Immature natural killer cell (primary cell): ENCODE measurements around the gene KRTAP1-5. TPM values are rescaled to one million over a fixed set of nuclear protein-coding genes. Genes with fewer than 3 reads are reported as not detected.
"Not testable (repeated sequence)": the region's sequence is repeated elsewhere in the genome, so short reads cannot be mapped to it uniquely, and the experiment has no call there.

ENCODE experiments used
- DNase-seq, 3 donors: peaks; one replicate each; pipeline ENCODE4 v3.0.0; 2022; ENCODE audit warnings: mixed read lengths in 1 of 3
- H3K27ac Mint-ChIP-seq, 6 donors: one replicate each; pipeline ENCODE4 v1.8.0; 2020; ENCODE audit warnings: mixed read lengths in 6 of 6, mild to moderate bottlenecking in 5 of 6, inconsistent platforms in 4 of 6, moderate library complexity in 3 of 6
- H3K27me3 Mint-ChIP-seq, 3 donors: one replicate each; pipeline ENCODE4 v1.8.0; 2020 to 2021; ENCODE audit warnings: low read depth in 3 of 3, mild to moderate bottlenecking in 3 of 3, mixed read lengths in 3 of 3, moderate library complexity in 3 of 3, inconsistent platforms in 1 of 3
- H3K36me3 Mint-ChIP-seq, 3 donors: one replicate each; pipeline ENCODE4 v1.8.0; 2020; ENCODE audit warnings: mixed read lengths in 3 of 3, inconsistent platforms in 2 of 3, mild to moderate bottlenecking in 2 of 3
- H3K4me1 Mint-ChIP-seq, 2 donors: one replicate each; pipeline ENCODE4 v1.8.0; 2020; ENCODE audit warnings: inconsistent platforms in 2 of 2, mild to moderate bottlenecking in 2 of 2, mixed read lengths in 2 of 2, moderate library complexity in 1 of 2
- H3K4me3 Mint-ChIP-seq, 5 donors: one replicate each; pipeline ENCODE4 v1.8.0; 2020; ENCODE audit warnings: mild to moderate bottlenecking in 5 of 5, mixed read lengths in 5 of 5, inconsistent platforms in 3 of 5, moderate library complexity in 3 of 5
- H3K9me3 Mint-ChIP-seq, 6 donors: one replicate each; pipeline ENCODE4 v1.8.0; 2020; ENCODE audit warnings: mild to moderate bottlenecking in 6 of 6, mixed read lengths in 6 of 6, inconsistent platforms in 4 of 6, moderate library complexity in 3 of 6
- polyA plus RNA-seq, 3 donors: library from polyadenylated mRNA; unstranded; fragments of 300-500 nt; fragmentation: Illumina TruSeq; gene quantifications; one replicate each; pipeline ENCODE4 v1.2.3, GENCODE V29; 2021

Gene KRTAP1-5
- polyA plus RNA-seq, 3 donors from 2014 or later, result not detected

GRCh38 chr17:41059276-41060051 is 32.5 kb upstream of the KRTAP1-5 start:
- H3K27me3 Mint-ChIP-seq, result peaks cover 2 to 15% (median 4%) of the 10 kb centered on the region in 3 donors
- not testable (repeated sequence) for H3K4me1 Mint-ChIP-seq

GRCh38 chr17:41058741-41059140 is 31.7 kb upstream of the KRTAP1-5 start:
- Mint-ChIP-seq H3K27ac (no peak overlapping the region), H3K4me1 (no peaks in the 10 kb centered on the region), H3K4me3 (no peak overlapping the region), H3K36me3 (no peaks in the 10 kb centered on the region), H3K9me3 (peaks cover 0 to 3% (median 0%) of the 10 kb centered on the region in 6 donors), H3K27me3 (peaks cover 2 to 17% (median 2%) of the 10 kb centered on the region in 3 donors)
- DNase-seq, result no peak

More at GRCh38 chr17:41059276-41060051, 32.5 kb upstream of the KRTAP1-5 start:
- not testable (repeated sequence) for DNase-seq, H3K9me3 Mint-ChIP-seq, H3K4me3 Mint-ChIP-seq, H3K36me3 Mint-ChIP-seq, H3K27ac Mint-ChIP-seq

- Mint-ChIP-seq H3K4me3 (no peak overlapping the region), H3K4me1 (no peaks in the 10 kb centered on the region), H3K27ac (no peak overlapping the region), H3K36me3 (no peaks in the 10 kb centered on the region), H3K27me3 (peaks cover 2 to 12% (median 2%) of the 10 kb centered on the region in 3 donors), H3K9me3 (peaks cover 0 to 3% (median 0%) of the 10 kb centered on the region in 6 donors)
- no peak for DNase-seq
Observed at GRCh38 chr17:41057547-41057946, 30.5 kb upstream of the KRTAP1-5 start.

GRCh38 chr17:41055130-41055529 is 28.1 kb upstream of the KRTAP1-5 start, which contains the start of gene KRTAP2-2:
KRTAP2-2 (minus strand) TSS chr17:41055230; CDS start chr17:41055211, 19 bp downstream.
- not testable (repeated sequence) for H3K4me1 Mint-ChIP-seq, H3K27me3 Mint-ChIP-seq

GRCh38 chr17:41054556-41054955 is 27.5 kb upstream of the KRTAP1-5 start:
- H3K4me3 Mint-ChIP-seq, H3K27me3 Mint-ChIP-seq, H3K4me1 Mint-ChIP-seq, H3K9me3 Mint-ChIP-seq, DNase-seq, H3K27ac Mint-ChIP-seq, H3K36me3 Mint-ChIP-seq: not testable (repeated sequence)

More at GRCh38 chr17:41055130-41055529, 28.1 kb upstream of the KRTAP1-5 start, which contains the start of gene KRTAP2-2:
- not testable (repeated sequence) for DNase-seq, H3K27ac Mint-ChIP-seq, H3K36me3 Mint-ChIP-seq, H3K4me3 Mint-ChIP-seq, H3K9me3 Mint-ChIP-seq

- Mint-ChIP-seq H3K4me1 (peaks cover under 1 to 2% of the 10 kb centered on the region in 2 donors), H3K4me3 (no peak overlapping the region), H3K27me3 (peaks cover 0 to 5% (median 4%) of the 10 kb centered on the region in 3 donors), H3K27ac (no peak overlapping the region), H3K9me3 (no peaks in the 10 kb centered on the region), H3K36me3 (no peaks in the 10 kb centered on the region)
- no peak for DNase-seq
Observed at GRCh38 chr17:41054025-41054424, 27.0 kb upstream of the KRTAP1-5 start.

- H3K9me3 Mint-ChIP-seq, result no peaks in the 10 kb centered on the region
- H3K27me3 Mint-ChIP-seq, result peaks cover 5 to 7% (median 5%) of the 10 kb centered on the region in 3 donors
- no peak overlapping the region for H3K27ac Mint-ChIP-seq
- DNase-seq, result no peak
- no peaks in the 10 kb centered on the region for H3K36me3 Mint-ChIP-seq
- peaks cover 4 to 6% of the 10 kb centered on the region in 2 donors for H3K4me1 Mint-ChIP-seq
- no peak overlapping the region for H3K4me3 Mint-ChIP-seq
Observed at GRCh38 chr17:41052566-41052965, 25.6 kb upstream of the KRTAP1-5 start.

GRCh38 chr17:41049110-41049509 is 22.1 kb upstream of the KRTAP1-5 start:
- Mint-ChIP-seq H3K4me1 (peaks cover 6 to 10% of the 10 kb centered on the region in 2 donors), H3K27ac (no peak overlapping the region), H3K9me3 (no peaks in the 10 kb centered on the region), H3K4me3 (no peak overlapping the region), H3K27me3 (peaks cover 5 to 8% (median 8%) of the 10 kb centered on the region in 3 donors), H3K36me3 (no peaks in the 10 kb centered on the region)
- DNase-seq, result no peak

- Mint-ChIP-seq H3K27me3 (peaks cover 7 to 8% (median 8%) of the 10 kb centered on the region in 3 donors), H3K9me3 (no peaks in the 10 kb centered on the region), H3K4me3 (no peak overlapping the region), H3K27ac (no peak overlapping the region), H3K4me1 (peaks cover 7 to 14% of the 10 kb centered on the region in 2 donors), H3K36me3 (no peaks in the 10 kb centered on the region)
- DNase-seq, result no peak
Observed at GRCh38 chr17:41048441-41048840, 21.4 kb upstream of the KRTAP1-5 start.

GRCh38 chr17:41046735-41047465 is 19.9 kb upstream of the KRTAP1-5 start, which contains the start of gene KRTAP2-1:
KRTAP2-1 (minus strand) TSS chr17:41047316; CDS start chr17:41047267, 49 bp downstream.
- H3K9me3 Mint-ChIP-seq, H3K27me3 Mint-ChIP-seq, H3K27ac Mint-ChIP-seq, DNase-seq, H3K4me3 Mint-ChIP-seq, H3K36me3 Mint-ChIP-seq: not testable (repeated sequence)
- H3K4me1 Mint-ChIP-seq, result peaks cover 7 to 14% of the 10 kb centered on the region in 2 donors

GRCh38 chr17:41042953-41043352 is 15.9 kb upstream of the KRTAP1-5 start:
- Mint-ChIP-seq H3K4me3 (no peak overlapping the region), H3K36me3 (no peaks in the 10 kb centered on the region), H3K9me3 (peaks cover 0 to 3% (median 0%) of the 10 kb centered on the region in 6 donors), H3K27me3 (peaks cover 3 to 7% (median 6%) of the 10 kb centered on the region in 3 donors), H3K4me1 (peaks cover 3 to 8% of the 10 kb centered on the region in 2 donors), H3K27ac (no peak overlapping the region)
- no peak for DNase-seq

GRCh38 chr17:41040783-41041571 is 14.0 kb upstream of the KRTAP1-5 start, which contains the start of gene KRTAP1-1:
KRTAP1-1 (minus strand) TSS chr17:41041450; CDS start chr17:41041397, 53 bp downstream.
- H3K27ac Mint-ChIP-seq, H3K27me3 Mint-ChIP-seq, H3K4me1 Mint-ChIP-seq, H3K9me3 Mint-ChIP-seq, DNase-seq, H3K36me3 Mint-ChIP-seq, H3K4me3 Mint-ChIP-seq: not testable (repeated sequence)

- Mint-ChIP-seq H3K9me3 (peaks cover 0 to 3% (median 0%) of the 10 kb centered on the region in 6 donors), H3K36me3 (no peaks in the 10 kb centered on the region), H3K27ac (no peak overlapping the region), H3K4me1 (no peaks in the 10 kb centered on the region), H3K27me3 (peaks cover 0 to 7% (median 4%) of the 10 kb centered on the region in 3 donors), H3K4me3 (no peak overlapping the region)
- DNase-seq, result no peak
Observed at GRCh38 chr17:41037853-41038350, 10.9 kb upstream of the KRTAP1-5 start.
